Measurements from ENCODE around the gene KCNQ1. TPM values are rescaled to one million over a fixed set of nuclear protein-coding genes. Genes with fewer than 3 reads are reported as not detected.

The KCNQ1 gene
- total RNA-seq, 1 experiment from 2014 or later = 2.5 TPM

GRCh38 chr11:2423157-2424025 lies 21.4 kb upstream of the KCNQ1 start:
- ATAC-seq (no peak), DNase-seq (ENCODE audit: low spot score) (no peak)
- Mint-ChIP-seq H3K27ac (no peak overlapping the region), H3K4me3 (no peak overlapping the region), H3K9me3 (no peaks in the 10 kb centered on the region), H3K27me3 (ENCODE audit: low read depth) (peaks cover 4% of the 10 kb centered on the region), H3K4me1 (no peaks in the 10 kb centered on the region), H3K36me3 (no peaks in the 10 kb centered on the region)
- ChIA-PET POLR2A (no interaction called here), CTCF (interaction anchor here (1.4 to 7.6 kb wide), 3 partner anchors 109 to 465 kb away, joined by 4 to 398 read pairs (median 82); partner anchors contain the start of genes C11orf21 and TSPAN32)
- TF ChIP-seq OVOL2 (CRISPR knock-in tag; IDR thresholded peaks at IDR 0.05; ENCODE audit: borderline replicate concordance) (no peak), ZNF416 (CRISPR knock-in tag; IDR thresholded peaks at IDR 0.05) (no peak), MXD4 (CRISPR knock-in tag; IDR thresholded peaks at IDR 0.05; ENCODE audit: borderline replicate concordance) (no peak), ZNF232 (CRISPR knock-in tag; IDR thresholded peaks at IDR 0.05) (no peak)
- TF ChIP-seq, protein P1, sequence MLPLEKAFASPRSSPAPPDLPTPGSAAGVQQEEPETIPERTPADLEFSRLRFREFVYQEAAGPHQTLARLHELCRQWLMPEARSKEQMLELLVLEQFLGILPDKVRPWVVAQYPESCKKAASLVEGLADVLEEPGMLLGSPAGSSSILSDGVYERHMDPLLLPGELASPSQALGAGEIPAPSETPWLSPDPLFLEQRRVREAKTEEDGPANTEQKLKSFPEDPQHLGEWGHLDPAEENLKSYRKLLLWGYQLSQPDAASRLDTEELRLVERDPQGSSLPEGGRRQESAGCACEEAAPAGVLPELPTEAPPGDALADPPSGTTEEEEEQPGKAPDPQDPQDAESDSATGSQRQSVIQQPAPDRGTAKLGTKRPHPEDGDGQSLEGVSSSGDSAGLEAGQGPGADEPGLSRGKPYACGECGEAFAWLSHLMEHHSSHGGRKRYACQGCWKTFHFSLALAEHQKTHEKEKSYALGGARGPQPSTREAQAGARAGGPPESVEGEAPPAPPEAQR (CRISPR knock-in tag; IDR thresholded peaks at IDR 0.05) = no peak
- TF ChIP-seq, protein P2, sequence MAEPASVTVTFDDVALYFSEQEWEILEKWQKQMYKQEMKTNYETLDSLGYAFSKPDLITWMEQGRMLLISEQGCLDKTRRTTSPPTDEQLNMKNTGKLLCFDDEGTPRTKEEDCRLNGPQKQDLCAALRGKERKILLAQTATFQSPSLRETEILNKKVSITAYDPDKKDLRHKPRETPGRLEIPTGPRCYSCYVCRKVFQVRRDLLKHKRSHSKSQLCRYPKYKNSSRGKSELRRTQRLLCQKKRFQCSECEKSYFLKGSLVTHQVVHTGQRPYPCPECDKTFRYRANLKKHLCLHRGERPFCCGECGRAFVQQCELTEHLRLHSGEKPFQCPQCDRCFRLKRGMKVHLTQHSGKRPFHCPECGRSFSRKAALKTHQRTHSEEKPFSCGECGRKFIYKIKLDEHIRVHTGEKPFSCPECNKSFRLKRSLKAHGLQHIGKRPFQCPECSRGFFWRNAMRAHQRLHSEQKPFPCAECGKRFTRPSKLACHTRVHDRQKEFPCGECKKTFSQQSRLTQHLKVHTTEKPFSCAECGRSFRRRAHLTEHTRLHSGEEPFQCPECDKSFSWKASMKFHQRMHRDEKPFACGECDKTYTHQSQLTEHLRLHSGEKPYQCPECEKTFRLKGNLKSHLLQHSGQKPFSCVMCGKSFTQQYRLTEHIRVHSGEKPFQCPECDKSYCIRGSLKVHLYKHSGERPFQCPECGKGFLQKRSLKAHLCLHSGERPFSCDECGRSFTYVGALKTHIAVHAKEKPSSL (CRISPR knock-in tag; conservative IDR thresholded peaks at IDR 0.05) = no peak
- TF ChIP-seq, protein P3, sequence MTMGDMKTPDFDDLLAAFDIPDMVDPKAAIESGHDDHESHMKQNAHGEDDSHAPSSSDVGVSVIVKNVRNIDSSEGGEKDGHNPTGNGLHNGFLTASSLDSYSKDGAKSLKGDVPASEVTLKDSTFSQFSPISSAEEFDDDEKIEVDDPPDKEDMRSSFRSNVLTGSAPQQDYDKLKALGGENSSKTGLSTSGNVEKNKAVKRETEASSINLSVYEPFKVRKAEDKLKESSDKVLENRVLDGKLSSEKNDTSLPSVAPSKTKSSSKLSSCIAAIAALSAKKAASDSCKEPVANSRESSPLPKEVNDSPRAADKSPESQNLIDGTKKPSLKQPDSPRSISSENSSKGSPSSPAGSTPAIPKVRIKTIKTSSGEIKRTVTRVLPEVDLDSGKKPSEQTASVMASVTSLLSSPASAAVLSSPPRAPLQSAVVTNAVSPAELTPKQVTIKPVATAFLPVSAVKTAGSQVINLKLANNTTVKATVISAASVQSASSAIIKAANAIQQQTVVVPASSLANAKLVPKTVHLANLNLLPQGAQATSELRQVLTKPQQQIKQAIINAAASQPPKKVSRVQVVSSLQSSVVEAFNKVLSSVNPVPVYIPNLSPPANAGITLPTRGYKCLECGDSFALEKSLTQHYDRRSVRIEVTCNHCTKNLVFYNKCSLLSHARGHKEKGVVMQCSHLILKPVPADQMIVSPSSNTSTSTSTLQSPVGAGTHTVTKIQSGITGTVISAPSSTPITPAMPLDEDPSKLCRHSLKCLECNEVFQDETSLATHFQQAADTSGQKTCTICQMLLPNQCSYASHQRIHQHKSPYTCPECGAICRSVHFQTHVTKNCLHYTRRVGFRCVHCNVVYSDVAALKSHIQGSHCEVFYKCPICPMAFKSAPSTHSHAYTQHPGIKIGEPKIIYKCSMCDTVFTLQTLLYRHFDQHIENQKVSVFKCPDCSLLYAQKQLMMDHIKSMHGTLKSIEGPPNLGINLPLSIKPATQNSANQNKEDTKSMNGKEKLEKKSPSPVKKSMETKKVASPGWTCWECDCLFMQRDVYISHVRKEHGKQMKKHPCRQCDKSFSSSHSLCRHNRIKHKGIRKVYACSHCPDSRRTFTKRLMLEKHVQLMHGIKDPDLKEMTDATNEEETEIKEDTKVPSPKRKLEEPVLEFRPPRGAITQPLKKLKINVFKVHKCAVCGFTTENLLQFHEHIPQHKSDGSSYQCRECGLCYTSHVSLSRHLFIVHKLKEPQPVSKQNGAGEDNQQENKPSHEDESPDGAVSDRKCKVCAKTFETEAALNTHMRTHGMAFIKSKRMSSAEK (CRISPR knock-in tag; IDR thresholded peaks at IDR 0.05; ENCODE audit: borderline replicate concordance) = no peak
- TF ChIP-seq, protein P4, sequence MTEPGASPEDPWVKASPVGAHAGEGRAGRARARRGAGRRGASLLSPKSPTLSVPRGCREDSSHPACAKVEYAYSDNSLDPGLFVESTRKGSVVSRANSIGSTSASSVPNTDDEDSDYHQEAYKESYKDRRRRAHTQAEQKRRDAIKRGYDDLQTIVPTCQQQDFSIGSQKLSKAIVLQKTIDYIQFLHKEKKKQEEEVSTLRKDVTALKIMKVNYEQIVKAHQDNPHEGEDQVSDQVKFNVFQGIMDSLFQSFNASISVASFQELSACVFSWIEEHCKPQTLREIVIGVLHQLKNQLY (CRISPR knock-in tag; IDR thresholded peaks at IDR 0.05) = no peak

DNA sequence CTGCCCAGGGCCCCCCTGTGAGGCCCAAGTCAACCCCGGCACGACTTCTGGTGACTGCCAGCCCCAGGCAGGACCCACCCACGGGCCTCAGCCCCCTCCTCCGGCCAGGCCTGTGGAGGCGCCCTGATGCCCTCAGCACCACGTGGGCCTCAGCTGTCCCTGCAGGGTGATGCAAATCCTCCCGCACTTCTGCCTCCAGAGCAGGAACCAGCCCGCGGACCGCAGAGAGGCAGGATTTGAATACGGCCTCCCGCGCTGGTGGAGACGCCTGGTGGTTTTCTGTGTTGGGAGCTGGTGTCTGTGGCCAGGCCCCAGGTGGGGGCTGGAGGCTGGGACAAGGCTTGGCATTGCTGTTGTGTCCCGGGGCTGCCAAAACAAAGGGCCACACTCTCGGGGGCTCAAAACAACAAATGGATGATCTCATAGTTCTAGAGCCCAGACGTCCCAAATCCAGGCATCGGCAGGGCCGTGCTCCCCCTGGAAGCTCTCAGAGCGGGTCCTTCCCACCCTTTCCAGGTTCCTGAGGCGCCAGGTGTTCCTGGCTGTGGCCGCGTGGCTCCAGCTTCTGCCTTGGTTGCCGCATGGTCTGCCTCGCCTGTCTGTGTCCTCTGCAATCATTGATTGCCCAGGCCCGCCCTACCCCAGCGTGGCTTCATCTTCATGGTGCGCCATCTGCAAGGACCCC lies 19.9 kb upstream of the KCNQ1 start:
- ChIA-PET POLR2A (no interaction called here), CTCF (interaction anchor here (2.4 to 5.3 kb wide), 2 partner anchors 107 to 119 kb away, joined by 14 to 122 read pairs; no protein-coding TSS in a partner anchor)
- Mint-ChIP-seq H3K9me3 (no peaks in the 10 kb centered on the region), H3K4me1 (no peaks in the 10 kb centered on the region), H3K4me3 (no peak overlapping the region), H3K36me3 (no peaks in the 10 kb centered on the region), H3K27me3 (ENCODE audit: low read depth) (peaks cover 4% of the 10 kb centered on the region), H3K27ac (no peak overlapping the region)
- no peak for ATAC-seq
- no peak for DNase-seq (ENCODE audit: low spot score)
- TF ChIP-seq, protein P5, sequence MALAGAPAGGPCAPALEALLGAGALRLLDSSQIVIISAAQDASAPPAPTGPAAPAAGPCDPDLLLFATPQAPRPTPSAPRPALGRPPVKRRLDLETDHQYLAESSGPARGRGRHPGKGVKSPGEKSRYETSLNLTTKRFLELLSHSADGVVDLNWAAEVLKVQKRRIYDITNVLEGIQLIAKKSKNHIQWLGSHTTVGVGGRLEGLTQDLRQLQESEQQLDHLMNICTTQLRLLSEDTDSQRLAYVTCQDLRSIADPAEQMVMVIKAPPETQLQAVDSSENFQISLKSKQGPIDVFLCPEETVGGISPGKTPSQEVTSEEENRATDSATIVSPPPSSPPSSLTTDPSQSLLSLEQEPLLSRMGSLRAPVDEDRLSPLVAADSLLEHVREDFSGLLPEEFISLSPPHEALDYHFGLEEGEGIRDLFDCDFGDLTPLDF (CRISPR knock-in tag; IDR thresholded peaks at IDR 0.05) = no peak
- no peak for TF ChIP-seq RORB (CRISPR knock-in tag; IDR thresholded peaks at IDR 0.05)
- TF ChIP-seq, protein P6, sequence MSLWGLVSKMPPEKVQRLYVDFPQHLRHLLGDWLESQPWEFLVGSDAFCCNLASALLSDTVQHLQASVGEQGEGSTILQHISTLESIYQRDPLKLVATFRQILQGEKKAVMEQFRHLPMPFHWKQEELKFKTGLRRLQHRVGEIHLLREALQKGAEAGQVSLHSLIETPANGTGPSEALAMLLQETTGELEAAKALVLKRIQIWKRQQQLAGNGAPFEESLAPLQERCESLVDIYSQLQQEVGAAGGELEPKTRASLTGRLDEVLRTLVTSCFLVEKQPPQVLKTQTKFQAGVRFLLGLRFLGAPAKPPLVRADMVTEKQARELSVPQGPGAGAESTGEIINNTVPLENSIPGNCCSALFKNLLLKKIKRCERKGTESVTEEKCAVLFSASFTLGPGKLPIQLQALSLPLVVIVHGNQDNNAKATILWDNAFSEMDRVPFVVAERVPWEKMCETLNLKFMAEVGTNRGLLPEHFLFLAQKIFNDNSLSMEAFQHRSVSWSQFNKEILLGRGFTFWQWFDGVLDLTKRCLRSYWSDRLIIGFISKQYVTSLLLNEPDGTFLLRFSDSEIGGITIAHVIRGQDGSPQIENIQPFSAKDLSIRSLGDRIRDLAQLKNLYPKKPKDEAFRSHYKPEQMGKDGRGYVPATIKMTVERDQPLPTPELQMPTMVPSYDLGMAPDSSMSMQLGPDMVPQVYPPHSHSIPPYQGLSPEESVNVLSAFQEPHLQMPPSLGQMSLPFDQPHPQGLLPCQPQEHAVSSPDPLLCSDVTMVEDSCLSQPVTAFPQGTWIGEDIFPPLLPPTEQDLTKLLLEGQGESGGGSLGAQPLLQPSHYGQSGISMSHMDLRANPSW (CRISPR knock-in tag; conservative IDR thresholded peaks at IDR 0.05; ENCODE audit: low read depth) = no peak
- no peak for TF ChIP-seq USF1 (CRISPR knock-in tag; IDR thresholded peaks at IDR 0.05)
- no peak for TF ChIP-seq FOXJ3 (CRISPR knock-in tag; IDR thresholded peaks at IDR 0.05; ENCODE audit: borderline replicate concordance)
- TF ChIP-seq E2F4 (CRISPR knock-in tag; IDR thresholded peaks at IDR 0.05; ENCODE audit: borderline replicate concordance, low read depth) = no peak

Data from WTC11 (cell line).